PC-3 (cell line): ENCODE data around the gene ANKMY2. TPM values are rescaled to one million over a fixed set of nuclear protein-coding genes. Genes with fewer than 3 reads are reported as not detected.

ENCODE experiments used
- ATAC-seq: fragments of 200-7000 bp; cut with Tn5 transposase; 2 replicates; pipeline ENCODE4 v1.9.1; 2020; ENCODE audit warnings: mild to moderate bottlenecking, moderate library complexity
- BruUV-seq: library from RNA; stranded (reverse); fragments of 400-500 nt; replicated peaks from 2 replicates; lab custom pipeline; 2021; lab: Mats Ljungman, UMichigan
- CTCF ChIA-PET: fragments of 300-600 bp; sonication (Branson Sonifier 250); formaldehyde crosslinking; loops from one replicate; lab custom pipeline; 2022; ENCODE audit warnings: antibody characterized with exemption; lab: Charles Lee
- POLR2A ChIA-PET: fragments of 300-600 bp; sonication (Branson Sonifier 250); formaldehyde crosslinking; loops from one replicate; lab custom pipeline; 2022; ENCODE audit warnings: antibody characterized with exemption; ENCODE audit not compliant: unreplicated experiment; lab: Charles Lee
- DNase-seq: peaks from one replicate; pipeline ENCODE4 v3.0.0-alpha.2; 2015
- H2AFZ ChIP-seq: fragments of 300-600 bp; sonication (generic); 2 replicates; pipeline ENCODE4 v1.6.0; 2016; ENCODE audit warnings: antibody characterized with exemption, low read length
- H3F3A ChIP-seq: fragments of 300-600 bp; sonication (generic); one replicate; pipeline ENCODE4 v1.6.0; 2017; ENCODE audit warnings: antibody characterized with exemption, low read length, control low read depth, mild to moderate bottlenecking; ENCODE audit not compliant: unreplicated experiment
- H3K27ac ChIP-seq: fragments of 300-600 bp; sonication (generic); 2 replicates; pipeline ENCODE4 v1.5.1; 2016; ENCODE audit warnings: mild to moderate bottlenecking, low read length
- H3K27me3 ChIP-seq: fragments of 300-600 bp; sonication (generic); 2 replicates; pipeline ENCODE4 v1.6.1; 2016; ENCODE audit warnings: low read length, mixed read lengths
- H3K36me3 ChIP-seq: fragments of 300-600 bp; sonication (generic); 2 replicates; pipeline ENCODE4 v1.6.1; 2016; ENCODE audit warnings: low read depth, mixed run types, low read length, mixed read lengths
- H3K4me1 ChIP-seq: fragments of 300-600 bp; sonication (generic); 2 replicates; pipeline ENCODE4 v1.5.1; 2016; ENCODE audit warnings: low read length; ENCODE audit not compliant: insufficient read depth
- H3K4me2 ChIP-seq: fragments of 300-600 bp; sonication (generic); 2 replicates; pipeline ENCODE4 v1.6.0; 2016; ENCODE audit warnings: low read length
- H3K4me3 ChIP-seq: fragments of 300-600 bp; sonication (generic); 2 replicates; pipeline ENCODE4 v1.5.1; 2016; ENCODE audit warnings: mild to moderate bottlenecking, low read length, mixed read lengths
- H3K79me2 ChIP-seq: fragments of 300-600 bp; sonication (generic); 2 replicates; pipeline ENCODE4 v1.6.1; 2017; ENCODE audit warnings: low read length, mixed read lengths
- H3K9ac ChIP-seq: fragments of 300-600 bp; sonication (generic); 2 replicates; pipeline ENCODE4 v1.6.0; 2016; ENCODE audit warnings: mild to moderate bottlenecking, low read length
- H3K9me2 ChIP-seq: fragments of 300-600 bp; sonication (generic); replicated peaks from 2 replicates; pipeline ENCODE4 v1.6.1; 2016; ENCODE audit warnings: mixed run types, low read length, mixed read lengths
- H3K9me3 ChIP-seq: fragments of 300-600 bp; sonication (generic); 2 replicates; pipeline ENCODE4 v1.6.1; 2016; ENCODE audit warnings: low read length, mixed read lengths
- H4K20me1 ChIP-seq: fragments of 300-600 bp; sonication (generic); 2 replicates; pipeline ENCODE4 v1.6.1; 2016; ENCODE audit warnings: low read length, mixed read lengths
- CTCF ChIP-seq: fragments of 300-600 bp; sonication (generic); conservative IDR thresholded peaks from 2 replicates; pipeline ENCODE4 v1.5.1; 2017; ENCODE audit warnings: antibody characterized with exemption, low read depth, mild to moderate bottlenecking, low read length
- EZH2 ChIP-seq: fragments of 300-600 bp; sonication (generic); IDR thresholded peaks from one replicate; pipeline ENCODE4 v1.6.1; 2017; ENCODE audit warnings: antibody characterized with exemption, mild to moderate bottlenecking, low read length; ENCODE audit not compliant: unreplicated experiment
- EZH2phosphoT487 ChIP-seq: fragments of 300-600 bp; sonication (generic); IDR thresholded peaks from 2 replicates; pipeline ENCODE4 v1.6.1; 2018; ENCODE audit warnings: mild to moderate bottlenecking, antibody characterized with exemption, low read length, borderline replicate concordance
- intact Hi-C: fragments of 100-400 bp; cut with micrococcal nuclease; formaldehyde crosslinking; loops from 2 replicates; pipeline ENCODE4 v1.9.0; 2023
- total RNA-seq: library from RNA; depleted of rRNA; stranded (reverse); fragments of >200 nt; gene quantifications from 2 replicates; pipeline ENCODE4 v1.2.3, GENCODE V29; 2014

Gene ANKMY2
- total RNA-seq, 1 experiment from 2014 or later, result 8.5 TPM

DNA sequence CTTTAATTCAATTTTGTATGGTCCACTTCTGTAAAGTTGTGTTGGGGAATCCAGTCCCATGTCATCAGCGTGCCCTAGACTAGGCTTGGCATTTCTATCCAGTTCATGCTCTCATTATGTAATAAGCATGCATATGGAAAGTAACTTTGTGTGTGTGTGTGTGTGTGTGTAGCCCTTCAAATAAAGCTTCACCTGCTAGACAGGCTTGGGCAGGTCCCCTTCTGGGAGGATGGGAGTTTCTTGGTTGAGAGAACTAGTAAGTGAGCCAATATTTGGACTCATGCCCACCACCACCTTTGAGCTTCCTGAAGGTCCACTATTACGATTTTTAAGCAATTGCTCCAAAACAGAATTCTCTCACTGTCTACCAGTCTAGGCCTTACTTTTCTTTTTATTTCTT lies 7.3 kb upstream of the ANKMY2 start:
- no TSS peak for BruUV-seq
- Histone ChIP-seq H3K9ac (no peak overlapping the region), H3K9me3 (no peaks in the 10 kb centered on the region), H4K20me1 (peaks cover 86% of the 10 kb centered on the region), H3K4me1 (peaks cover 43% of the 10 kb centered on the region), H3K36me3 (peaks cover 8% of the 10 kb centered on the region), H3K4me3 (no peak overlapping the region), H3K27ac (no peak overlapping the region), H3K79me2 (peaks cover 100% of the 10 kb centered on the region), H2AFZ (no peak overlapping the region), H3F3A (peaks cover 4% of the 10 kb centered on the region), H3K27me3 (no peaks in the 10 kb centered on the region), H3K9me2 (no peaks in the 10 kb centered on the region), H3K4me2 (no peak overlapping the region)
- ATAC-seq (no peak), DNase-seq (peak; percentile 71)
- TF ChIP-seq EZH2phosphoT487, result no peak
- TF ChIP-seq CTCF, result no peak
- no peak for TF ChIP-seq EZH2
- CTCF ChIA-PET, result no interaction called here
- intact Hi-C loops, result no loop called here
- POLR2A ChIA-PET, result no interaction called here

GRCh38 chr7:16652240-16652583 lies 6.7 kb upstream of the ANKMY2 start:
- H4K20me1 ChIP-seq, result peaks cover 86% of the 10 kb centered on the region
- intact Hi-C loops, result no loop called here
- H3K79me2 ChIP-seq, result peaks cover 100% of the 10 kb centered on the region
- ATAC-seq (no peak), DNase-seq (no peak)
- H3K36me3 ChIP-seq, result peaks cover 8% of the 10 kb centered on the region
- H2AFZ ChIP-seq, result no peak overlapping the region
- ChIA-PET CTCF (no interaction called here), POLR2A (no interaction called here)
- no peaks in the 10 kb centered on the region for H3K9me2 ChIP-seq
- peaks cover 4% of the 10 kb centered on the region for H3F3A ChIP-seq
- BruUV-seq, result no TSS peak
- no peak overlapping the region for H3K4me2 ChIP-seq
- no peaks in the 10 kb centered on the region for H3K9me3 ChIP-seq
- H3K4me1 ChIP-seq, result peaks cover 43% of the 10 kb centered on the region
- H3K27ac ChIP-seq, result no peak overlapping the region
- H3K4me3 ChIP-seq, result no peak overlapping the region
- no peaks in the 10 kb centered on the region for H3K27me3 ChIP-seq
- no peak for TF ChIP-seq EZH2phosphoT487
- TF ChIP-seq EZH2, result no peak
- TF ChIP-seq CTCF, result no peak
- H3K9ac ChIP-seq, result no peak overlapping the region

DNA sequence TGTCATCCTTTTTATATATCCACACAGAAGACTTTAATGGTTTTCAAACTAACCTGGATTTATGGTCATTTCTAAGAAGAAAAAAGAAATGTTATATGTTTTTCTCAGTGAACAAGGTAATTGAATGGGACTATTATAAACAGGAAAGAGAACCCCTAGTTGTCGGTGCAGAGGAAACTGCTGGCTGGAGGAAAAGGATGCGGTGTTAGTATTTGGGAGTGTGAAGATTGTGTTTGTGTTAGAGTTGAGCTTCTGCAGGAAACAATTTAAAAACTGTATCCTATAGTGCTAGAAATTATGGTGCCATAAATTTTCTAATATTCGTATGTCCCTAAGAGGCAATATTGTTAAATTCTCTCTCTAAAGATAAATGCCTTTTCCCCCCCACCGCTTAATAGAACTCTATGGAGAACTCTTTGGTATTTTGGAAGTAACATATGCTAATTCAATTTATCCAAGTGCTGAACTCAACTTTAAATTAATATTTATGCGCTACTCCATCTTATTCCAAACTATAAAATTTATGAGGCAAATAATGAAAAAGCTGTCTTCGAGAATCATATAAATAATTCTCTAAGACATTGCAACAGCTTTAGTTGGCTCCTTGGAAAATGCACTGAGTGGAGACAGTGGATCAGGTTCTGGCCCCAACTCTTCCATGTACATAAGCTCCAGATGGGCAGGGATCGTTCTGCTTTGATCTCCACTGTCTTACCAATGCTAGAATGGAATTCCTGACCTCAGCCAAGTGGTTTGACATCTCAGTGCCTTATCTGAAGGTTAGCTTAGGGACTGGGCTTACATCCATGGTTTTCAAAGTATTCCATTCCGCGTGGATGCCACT lies 6.1 kb upstream of the ANKMY2 start:
- Histone ChIP-seq H3K9me3 (no peaks in the 10 kb centered on the region), H4K20me1 (peaks cover 86% of the 10 kb centered on the region), H3K27me3 (no peaks in the 10 kb centered on the region), H3K4me1 (peaks cover 44% of the 10 kb centered on the region), H3K4me3 (no peak overlapping the region), H3F3A (peaks cover 4% of the 10 kb centered on the region), H3K79me2 (peaks cover 100% of the 10 kb centered on the region), H3K4me2 (no peak overlapping the region), H3K9ac (no peak overlapping the region), H3K27ac (no peak overlapping the region), H2AFZ (no peak overlapping the region), H3K9me2 (no peaks in the 10 kb centered on the region), H3K36me3 (peaks cover 5% of the 10 kb centered on the region)
- ATAC-seq, result no peak
- ChIA-PET POLR2A (interaction anchor here (0.5 kb wide), 1 partner anchor 12 kb away, joined by 4 read pairs; no protein-coding TSS in a partner anchor), CTCF (no interaction called here)
- DNase-seq, result no peak
- intact Hi-C loops, result no loop called here
- no TSS peak for BruUV-seq
- TF ChIP-seq EZH2phosphoT487 (no peak), CTCF (no peak), EZH2 (no peak)
